Stimulated activated naive CD8-positive, alpha-beta T cell treated with anti-CD3 and anti-CD28 coated beads, Interleukin-15, amount 100 ng/mL, for 72 hours (primary cell): ENCODE data around the gene IDH3G.

Experiments used
- ATAC-seq: fragments of 150-1000 bp; cut with Tn5 transposase; 2 replicates; pipeline ENCODE4 v1.10.0; 2021; ENCODE audit warnings: mild to moderate bottlenecking, moderate library complexity
- DNase-seq, 2 donors: peaks; one replicate each; pipeline ENCODE4 v3.0.0; 2021 to 2022
- H3K27ac Mint-ChIP-seq, 2 donors: one replicate each; pipeline ENCODE4 v1.8.0; 2022; ENCODE audit warnings: mild to moderate bottlenecking in 2 of 2, mixed read lengths in 2 of 2, moderate library complexity in 2 of 2
- H3K27me3 Mint-ChIP-seq: one replicate; pipeline ENCODE4 v1.8.0; 2022; ENCODE audit warnings: mixed read lengths
- H3K4me1 Mint-ChIP-seq: one replicate; pipeline ENCODE4 v1.8.0; 2022; ENCODE audit warnings: mild to moderate bottlenecking, mixed read lengths
- H3K4me3 Mint-ChIP-seq, 2 donors: one replicate each; pipeline ENCODE4 v1.8.0; 2022; ENCODE audit warnings: mild to moderate bottlenecking in 2 of 2, mixed read lengths in 2 of 2, moderate library complexity in 1 of 2
- H3K9me3 Mint-ChIP-seq, 2 donors: one replicate each; pipeline ENCODE4 v1.8.0; 2022; ENCODE audit warnings: mixed read lengths in 2 of 2

IDH3G gene

DNA sequence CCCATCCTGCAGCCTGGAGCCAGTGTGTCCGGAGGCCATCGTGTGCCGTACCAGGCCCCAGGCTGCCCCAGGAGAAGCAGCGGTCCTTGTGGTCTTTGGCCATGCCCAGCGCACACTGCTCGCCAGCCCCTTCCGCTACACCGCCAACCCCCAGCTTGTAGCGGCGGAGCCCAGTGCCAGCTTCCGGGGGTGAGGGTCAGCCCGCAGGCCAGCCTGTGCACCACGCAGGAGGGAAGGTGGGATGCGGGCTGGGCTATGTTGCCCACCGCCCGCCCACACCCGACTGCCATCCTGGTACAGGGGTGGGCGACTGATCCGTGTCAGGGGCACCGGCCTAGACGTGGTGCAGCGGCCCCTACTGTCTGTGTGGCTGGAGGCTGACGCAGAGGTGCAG is 21.0 kb downstream of the IDH3G start:
- no peak overlapping the region for H3K27ac Mint-ChIP-seq
- no peaks in the 10 kb centered on the region for H3K27me3 Mint-ChIP-seq
- ATAC-seq (no peak), DNase-seq (no peak)
- H3K4me1 Mint-ChIP-seq = peaks cover 4% of the 10 kb centered on the region
- no peaks in the 10 kb centered on the region for H3K9me3 Mint-ChIP-seq
- H3K4me3 Mint-ChIP-seq = no peak overlapping the region

DNA sequence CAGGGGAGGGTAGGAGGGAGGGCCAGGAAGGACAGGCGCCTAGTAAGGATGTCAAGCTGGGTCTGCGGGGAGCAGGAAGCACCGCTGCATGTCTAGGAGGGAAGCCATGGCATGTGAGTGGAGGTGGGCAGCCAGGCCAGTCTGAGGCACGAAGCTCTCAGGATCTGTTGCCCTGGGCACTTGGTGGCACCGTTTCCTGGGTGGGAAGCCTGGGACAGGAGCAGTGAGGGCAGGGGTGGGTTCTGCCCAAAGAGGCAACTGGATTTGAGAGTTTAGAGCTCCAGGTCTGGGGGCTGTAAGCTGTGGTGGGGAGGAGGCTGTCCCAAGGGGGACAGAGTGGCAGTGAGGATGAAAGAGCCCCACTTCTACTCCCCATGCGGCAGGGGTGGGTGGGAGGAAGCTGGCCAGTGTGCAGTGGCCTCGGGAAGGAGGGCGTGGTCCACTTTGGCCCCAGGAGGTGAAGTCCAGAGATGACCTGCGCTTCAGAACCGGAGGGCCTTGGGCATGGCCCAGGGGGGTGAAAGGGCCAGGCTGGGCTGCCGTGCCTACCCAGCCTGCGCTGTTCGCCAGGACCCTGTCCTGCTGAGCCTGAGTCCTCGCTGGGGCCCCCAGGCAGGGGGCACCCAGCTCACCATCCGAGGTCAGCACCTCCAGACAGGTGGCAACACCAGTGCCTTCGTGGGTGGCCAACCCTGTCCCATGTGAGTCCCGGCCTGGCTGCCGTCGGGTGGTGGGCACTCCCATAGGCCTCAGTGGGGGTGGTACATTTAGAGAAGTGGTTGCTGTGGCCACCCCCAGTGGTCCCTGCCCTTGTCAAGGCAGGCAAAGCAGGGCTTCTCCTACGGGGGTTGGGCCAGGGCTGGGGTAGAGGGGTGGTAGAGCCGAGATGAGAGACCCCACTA is 21.6 kb downstream of the IDH3G start:
- ATAC-seq (no peak), DNase-seq (no peak)
- H3K9me3 Mint-ChIP-seq = no peaks in the 10 kb centered on the region
- no peak overlapping the region for H3K4me3 Mint-ChIP-seq
- no peak overlapping the region for H3K27ac Mint-ChIP-seq
- H3K27me3 Mint-ChIP-seq = no peaks in the 10 kb centered on the region
- H3K4me1 Mint-ChIP-seq = peaks cover 10% of the 10 kb centered on the region

DNA sequence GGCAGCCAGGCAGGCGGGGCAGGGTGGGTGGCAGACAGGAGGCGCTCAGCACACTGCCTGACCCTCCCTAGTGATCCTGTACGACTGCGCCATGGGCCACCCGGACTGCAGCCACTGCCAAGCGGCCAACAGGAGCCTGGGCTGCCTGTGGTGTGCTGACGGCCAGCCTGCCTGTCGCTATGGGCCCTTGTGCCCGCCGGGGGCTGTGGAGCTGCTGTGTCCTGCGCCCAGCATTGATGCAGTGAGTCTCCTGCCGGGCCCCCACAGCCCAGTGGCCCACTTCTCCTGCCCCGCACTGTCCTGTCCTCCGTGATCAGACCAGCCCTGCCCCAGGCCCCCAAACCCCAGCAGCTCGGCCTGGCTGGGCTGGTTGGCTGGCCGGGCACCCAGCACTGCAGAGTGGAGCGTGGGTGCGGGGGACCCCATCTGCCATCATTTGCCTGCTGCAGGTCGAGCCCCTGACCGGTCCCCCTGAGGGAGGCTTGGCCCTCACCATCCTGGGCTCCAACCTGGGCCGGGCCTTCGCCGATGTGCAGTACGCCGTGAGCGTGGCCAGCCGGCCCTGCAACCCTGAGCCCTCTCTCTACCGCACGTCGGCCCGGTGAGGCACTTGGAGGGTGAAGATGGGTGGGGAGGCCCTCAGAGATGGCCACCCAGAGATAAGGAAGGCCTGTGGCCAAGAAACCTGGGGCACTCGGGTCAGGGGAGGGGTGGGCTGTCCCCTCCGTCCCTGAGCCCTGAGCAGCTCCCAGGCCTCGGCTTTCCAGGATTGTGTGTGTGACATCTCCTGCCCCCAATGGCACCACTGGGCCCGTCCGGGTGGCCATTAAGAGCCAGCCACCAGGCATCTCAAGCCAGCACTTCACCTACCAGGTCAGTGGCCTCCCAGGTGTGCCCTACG is 22.5 kb downstream of the IDH3G start:
- Mint-ChIP-seq H3K4me3 (no peak overlapping the region), H3K4me1 (peaks cover 15% of the 10 kb centered on the region), H3K27ac (no peak overlapping the region), H3K27me3 (no peaks in the 10 kb centered on the region), H3K9me3 (no peaks in the 10 kb centered on the region)
- ATAC-seq (no peak), DNase-seq (no peak)

DNA sequence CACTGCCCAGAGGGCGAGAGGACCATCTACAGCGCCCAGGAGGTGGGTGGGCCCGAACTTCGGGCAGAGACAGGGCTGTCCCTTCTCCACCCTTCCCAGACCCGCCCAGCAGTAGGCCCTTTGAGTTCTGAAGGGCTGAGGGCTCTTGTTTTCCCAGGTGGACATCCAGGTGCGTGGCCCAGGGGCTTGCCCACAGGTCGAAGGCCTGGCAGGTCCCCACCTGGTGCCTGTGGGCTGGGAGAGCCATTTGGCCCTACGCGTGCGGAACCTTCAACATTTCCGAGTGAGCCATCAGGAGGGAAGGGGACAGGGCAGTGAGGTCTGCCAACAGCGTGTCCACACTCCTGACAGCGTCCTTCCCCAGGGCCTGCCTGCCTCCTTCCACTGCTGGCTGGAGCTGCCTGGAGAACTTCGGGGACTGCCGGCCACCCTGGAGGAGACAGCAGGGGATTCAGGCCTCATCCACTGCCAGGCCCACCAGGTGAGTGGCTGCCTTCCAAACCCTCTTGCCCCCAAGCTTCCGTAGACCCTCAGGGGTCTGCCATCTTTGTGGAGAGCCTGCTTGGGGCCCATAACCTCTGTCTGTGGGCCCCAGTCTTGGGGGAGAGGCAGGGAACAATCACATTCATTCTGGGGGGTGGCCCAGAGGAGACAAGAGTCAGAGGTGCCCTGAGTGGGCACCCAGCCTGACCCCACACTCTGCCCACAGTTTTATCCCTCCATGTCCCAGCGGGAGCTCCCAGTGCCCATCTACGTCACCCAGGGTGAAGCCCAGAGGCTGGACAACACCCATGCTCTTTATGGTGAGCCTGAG is 23.4 kb downstream of the IDH3G start:
- no peaks in the 10 kb centered on the region for H3K9me3 Mint-ChIP-seq
- ATAC-seq (no peak), DNase-seq (no peak)
- H3K4me1 Mint-ChIP-seq = peaks cover 23% of the 10 kb centered on the region
- no peaks in the 10 kb centered on the region for H3K27me3 Mint-ChIP-seq
- H3K4me3 Mint-ChIP-seq = no peak overlapping the region
- H3K27ac Mint-ChIP-seq = no peak overlapping the region

DNA sequence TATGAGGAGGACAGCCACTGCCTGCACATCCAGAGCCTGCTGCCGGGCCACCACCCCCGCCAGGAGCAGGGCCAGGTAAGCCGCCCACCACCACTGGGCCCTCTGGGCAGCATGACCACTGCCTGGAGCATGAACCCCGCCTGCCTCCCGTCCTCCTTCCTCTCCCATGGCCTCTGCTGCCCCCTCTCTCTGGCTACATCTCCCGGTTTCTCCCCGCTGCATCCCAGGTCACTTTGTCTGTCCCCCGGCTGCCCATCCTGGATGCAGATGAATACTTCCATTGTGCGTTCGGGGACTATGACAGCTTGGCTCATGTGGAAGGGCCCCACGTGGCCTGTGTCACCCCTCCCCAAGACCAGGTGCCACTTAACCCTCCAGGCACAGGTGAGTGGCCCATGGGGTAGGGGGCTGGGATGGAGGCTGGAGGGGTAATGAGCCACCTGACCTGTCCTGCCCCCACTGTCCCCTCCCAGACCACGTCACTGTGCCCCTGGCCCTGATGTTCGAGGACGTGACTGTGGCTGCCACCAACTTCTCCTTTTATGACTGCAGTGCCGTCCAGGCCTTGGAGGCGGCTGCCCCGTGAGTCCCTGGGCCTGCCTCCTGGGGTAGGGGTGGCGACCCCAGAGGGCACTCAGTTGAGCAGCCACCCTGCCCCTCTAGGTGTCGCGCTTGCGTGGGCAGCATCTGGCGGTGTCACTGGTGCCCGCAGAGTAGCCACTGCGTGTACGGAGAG is 24.1 kb downstream of the IDH3G start:
- Mint-ChIP-seq H3K4me1 (peaks cover 23% of the 10 kb centered on the region), H3K27me3 (no peaks in the 10 kb centered on the region), H3K27ac (no peak overlapping the region), H3K4me3 (no peak overlapping the region), H3K9me3 (no peaks in the 10 kb centered on the region)
- no peak for DNase-seq
- no peak for ATAC-seq

DNA sequence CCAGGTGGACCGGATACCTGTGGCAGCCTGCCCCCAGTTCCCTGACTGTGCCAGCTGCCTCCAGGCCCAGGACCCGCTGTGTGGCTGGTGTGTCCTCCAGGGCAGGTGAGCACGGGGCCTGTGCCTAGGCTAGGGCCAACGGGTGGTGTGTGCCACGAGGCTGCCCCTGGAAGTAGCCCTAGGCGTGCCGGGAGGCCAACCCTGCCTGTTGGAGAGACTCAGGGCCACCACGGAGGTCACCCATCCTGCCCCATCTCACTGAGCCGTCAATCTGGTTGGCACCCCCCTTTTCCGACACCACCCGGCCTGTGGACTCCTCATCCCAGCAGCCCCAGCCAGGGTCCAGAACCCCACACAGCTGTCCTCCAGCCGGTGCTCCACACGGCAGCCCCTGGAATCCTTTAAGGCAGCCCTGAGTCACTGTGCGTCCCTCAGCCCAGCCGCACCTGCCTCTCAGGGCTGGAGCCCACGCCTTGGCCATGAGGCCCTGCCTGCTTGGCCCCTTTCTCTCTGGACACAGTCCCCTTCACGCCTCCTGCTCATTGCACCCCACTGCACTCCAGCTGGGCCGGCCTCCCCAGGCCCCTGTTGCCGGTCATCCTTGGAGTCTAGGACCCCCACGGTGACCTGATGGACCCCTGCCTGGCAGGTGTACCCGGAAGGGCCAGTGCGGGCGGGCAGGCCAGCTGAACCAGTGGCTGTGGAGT is 24.9 kb downstream of the IDH3G start:
- no peaks in the 10 kb centered on the region for H3K9me3 Mint-ChIP-seq
- H3K4me1 Mint-ChIP-seq = peaks cover 23% of the 10 kb centered on the region
- H3K27me3 Mint-ChIP-seq = no peaks in the 10 kb centered on the region
- no peak overlapping the region for H3K4me3 Mint-ChIP-seq
- peak overlapping the region in 1 of 2 donors; percentile 63 for H3K27ac Mint-ChIP-seq
- no peak for ATAC-seq
- no peak for DNase-seq

DNA sequence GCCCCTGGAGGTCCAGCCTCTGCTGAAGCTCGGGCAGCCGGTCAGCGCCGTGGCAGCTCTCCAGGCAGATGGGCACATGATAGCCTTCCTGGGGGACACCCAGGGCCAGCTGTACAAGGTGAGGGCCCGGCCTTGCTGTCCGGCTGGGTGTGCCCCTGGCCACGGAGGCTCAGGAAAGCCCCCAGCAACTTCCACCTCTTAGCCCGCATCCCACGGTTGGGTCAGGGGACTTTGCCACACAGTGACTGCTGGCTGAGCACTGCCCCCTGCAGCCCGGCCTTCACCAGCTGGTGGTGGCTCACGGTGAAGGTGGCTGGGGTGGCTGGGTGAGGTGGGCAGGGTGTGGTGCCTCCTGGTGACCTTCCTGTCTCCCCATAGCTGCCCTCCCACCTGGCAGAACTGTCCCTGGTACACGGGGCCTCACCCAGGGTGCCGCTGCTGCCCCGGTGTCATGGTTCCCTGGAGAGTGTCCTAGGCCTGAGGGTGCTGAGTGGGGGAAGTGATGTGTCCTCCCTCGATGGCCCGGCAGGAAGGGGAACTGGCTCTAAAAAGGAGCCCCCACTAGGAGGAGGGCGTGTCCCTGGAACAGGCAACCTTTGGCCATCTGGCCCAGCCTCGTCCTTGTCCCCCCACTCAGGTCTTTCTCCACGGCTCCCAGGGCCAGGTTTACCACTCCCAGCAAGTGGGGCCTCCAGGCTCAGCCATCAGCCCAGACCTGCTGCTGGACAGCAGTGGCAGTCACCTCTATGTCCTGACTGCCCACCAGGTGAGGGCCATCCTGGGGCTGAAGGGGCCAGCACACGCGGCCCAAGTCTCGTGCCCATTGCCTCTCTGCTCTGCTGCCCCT is 25.6 kb downstream of the IDH3G start:
- Mint-ChIP-seq H3K4me3 (peak overlapping the region; percentile 26 to 78), H3K27ac (peak overlapping the region; percentile 82 to 90), H3K9me3 (no peaks in the 10 kb centered on the region), H3K27me3 (no peaks in the 10 kb centered on the region), H3K4me1 (peaks cover 31% of the 10 kb centered on the region)
- DNase-seq (no peak), ATAC-seq (no peak)

DNA sequence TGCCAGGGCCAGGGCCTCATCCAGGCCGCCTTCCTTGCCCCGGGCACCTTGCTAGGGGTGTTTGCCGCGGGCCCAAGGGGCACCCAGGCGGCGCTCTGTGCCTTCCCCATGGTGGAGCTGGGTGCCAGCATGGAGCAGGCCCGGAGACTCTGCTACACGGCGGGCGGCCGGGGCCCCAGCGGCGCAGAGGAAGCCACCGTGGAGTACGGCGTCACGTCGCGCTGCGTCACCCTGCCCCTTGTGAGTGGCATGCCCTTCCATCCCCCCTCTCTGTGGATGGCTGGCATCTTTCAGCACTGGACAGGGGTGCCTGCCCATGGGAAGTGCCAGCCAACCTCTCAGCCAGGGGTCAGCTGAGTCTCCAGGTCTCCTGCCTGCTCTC is 26.5 kb downstream of the IDH3G start:
- Mint-ChIP-seq H3K27me3 (no peaks in the 10 kb centered on the region), H3K4me3 (peak overlapping the region in 1 of 2 donors; percentile 78)
- ATAC-seq = no peak

DNA sequence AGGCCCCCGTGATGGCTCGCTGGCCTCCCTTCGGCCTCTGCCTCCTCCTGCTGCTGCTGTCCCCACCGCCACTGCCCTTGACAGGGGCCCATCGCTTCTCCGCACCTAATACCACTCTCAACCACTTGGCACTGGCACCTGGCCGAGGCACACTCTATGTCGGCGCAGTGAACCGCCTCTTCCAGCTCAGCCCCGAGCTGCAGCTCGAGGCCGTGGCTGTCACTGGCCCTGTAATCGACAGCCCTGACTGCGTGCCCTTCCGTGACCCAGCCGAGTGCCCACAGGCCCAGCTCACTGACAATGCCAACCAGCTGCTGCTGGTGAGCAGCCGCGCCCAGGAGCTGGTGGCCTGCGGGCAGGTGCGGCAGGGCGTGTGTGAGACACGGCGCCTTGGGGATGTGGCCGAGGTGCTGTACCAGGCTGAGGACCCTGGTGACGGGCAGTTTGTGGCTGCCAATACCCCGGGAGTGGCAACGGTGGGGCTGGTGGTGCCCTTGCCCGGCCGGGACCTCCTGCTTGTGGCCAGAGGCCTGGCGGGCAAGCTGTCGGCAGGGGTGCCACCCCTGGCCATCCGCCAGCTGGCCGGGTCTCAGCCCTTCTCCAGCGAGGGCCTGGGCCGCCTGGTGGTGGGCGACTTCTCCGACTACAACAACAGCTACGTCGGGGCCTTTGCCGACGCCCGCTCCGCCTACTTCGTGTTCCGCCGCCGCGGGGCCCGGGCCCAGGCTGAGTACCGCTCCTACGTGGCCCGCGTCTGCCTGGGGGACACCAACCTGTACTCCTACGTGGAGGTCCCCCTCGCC is 27.1 kb downstream of the IDH3G start:
- Mint-ChIP-seq H3K4me1 (peaks cover 31% of the 10 kb centered on the region), H3K4me3 (peak overlapping the region in 1 of 2 donors; percentile 83), H3K27me3 (no peaks in the 10 kb centered on the region), H3K9me3 (no peaks in the 10 kb centered on the region), H3K27ac (peak overlapping the region in 1 of 2 donors; percentile 93)
- ATAC-seq (no peak), DNase-seq (no peak)

More for the DNA sequence above, 26.5 kb downstream of the IDH3G start:
- Mint-ChIP-seq H3K9me3 (no peaks in the 10 kb centered on the region), H3K4me1 (peaks cover 31% of the 10 kb centered on the region), H3K27ac (peak overlapping the region in 1 of 2 donors; percentile 90)
- DNase-seq = no peak

DNA sequence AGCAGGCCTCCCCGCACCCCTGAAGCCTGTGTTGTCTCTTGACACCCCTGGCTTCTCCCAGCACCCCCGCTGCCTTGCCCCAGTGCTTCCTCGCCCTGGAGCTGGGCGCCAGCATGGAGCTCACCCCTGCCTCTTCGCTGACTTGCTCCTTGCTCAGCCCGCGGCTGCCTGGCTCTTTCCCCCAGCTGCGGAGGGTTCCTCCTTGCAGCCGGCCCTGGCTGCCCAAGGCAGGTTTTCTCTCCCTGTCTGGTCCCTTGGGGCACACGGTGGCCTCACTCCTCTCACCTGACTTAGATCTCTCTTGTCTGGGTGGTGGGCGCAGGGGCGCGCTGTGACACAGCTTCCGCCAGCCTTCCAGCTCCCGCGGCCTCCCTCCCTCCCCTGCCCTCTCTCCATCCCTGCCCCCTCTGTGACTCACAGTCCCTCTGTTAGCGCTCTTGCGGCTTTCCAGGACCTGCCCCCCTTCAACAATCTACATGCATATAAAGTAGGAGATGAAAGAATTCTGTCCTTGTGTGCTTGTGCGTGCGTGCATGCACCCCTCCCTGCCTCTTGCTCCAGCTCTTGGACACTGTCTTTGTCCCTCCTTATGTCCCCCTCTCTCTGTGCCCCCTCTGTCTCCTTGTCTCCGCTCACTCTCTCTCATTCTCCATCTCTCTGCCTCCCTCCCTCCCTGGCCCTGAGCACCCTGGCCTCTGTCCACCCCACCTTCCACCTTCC is 27.9 kb downstream of the IDH3G start:
- Mint-ChIP-seq H3K4me1 (peaks cover 31% of the 10 kb centered on the region), H3K27me3 (no peaks in the 10 kb centered on the region), H3K9me3 (no peaks in the 10 kb centered on the region), H3K27ac (peak overlapping the region; percentile 55 to 93), H3K4me3 (peak overlapping the region; percentile 70 to 83)
- ATAC-seq (peak; percentile 75), DNase-seq (peak; percentile 30 to 44)

DNA sequence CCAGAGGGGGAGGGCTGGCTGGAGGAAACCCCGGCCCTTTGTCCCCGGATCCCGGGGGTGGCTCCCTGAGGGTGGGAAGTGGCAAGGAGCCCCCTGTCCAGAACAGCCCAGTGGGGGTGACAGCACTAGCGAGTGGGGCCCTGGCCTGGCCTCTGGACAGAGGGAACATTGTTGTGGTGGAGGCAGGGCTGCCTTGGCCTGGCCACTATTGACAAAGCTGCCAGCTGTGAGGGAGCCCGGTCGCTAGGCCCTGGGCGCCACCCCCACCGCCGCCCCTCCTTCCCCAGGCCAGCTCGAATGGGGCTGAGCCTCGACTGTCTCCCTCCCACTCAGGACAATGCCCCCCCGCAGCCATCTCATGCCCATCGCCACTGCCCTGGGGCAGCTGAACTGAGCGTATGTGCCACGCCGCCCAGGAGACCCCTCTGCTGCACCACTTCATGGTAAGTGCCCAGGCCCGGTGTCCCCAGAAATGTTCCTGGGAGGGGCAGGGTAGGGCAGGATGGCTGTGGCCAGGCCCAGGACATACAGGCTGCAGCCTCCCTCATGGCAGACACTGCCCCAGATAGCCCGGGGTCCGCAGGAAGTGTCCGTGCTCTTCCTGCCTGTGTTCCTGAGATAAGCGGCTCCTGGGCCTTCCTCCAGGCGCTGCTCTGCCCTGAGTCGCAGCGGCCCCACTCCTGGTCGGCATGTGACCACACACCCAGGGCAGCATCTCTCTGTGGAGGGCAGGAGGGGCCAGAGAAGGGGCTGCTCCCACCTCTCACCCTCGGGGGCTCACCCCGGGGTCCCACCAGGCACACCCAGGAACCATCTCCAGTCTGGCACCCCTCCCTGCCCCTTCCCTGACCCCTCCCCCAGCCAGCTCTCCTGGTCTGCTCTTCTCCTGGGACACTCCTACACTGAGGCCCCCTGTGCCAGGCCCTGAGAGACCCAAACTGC is 28.8 kb downstream of the IDH3G start:
- peak overlapping the region in 1 of 2 donors; percentile 83 for H3K4me3 Mint-ChIP-seq
- peak; percentile 23 for ATAC-seq
- no peak for DNase-seq
- no peaks in the 10 kb centered on the region for H3K9me3 Mint-ChIP-seq
- peak overlapping the region in 1 of 2 donors; percentile 85 for H3K27ac Mint-ChIP-seq
- no peaks in the 10 kb centered on the region for H3K27me3 Mint-ChIP-seq
- peaks cover 31% of the 10 kb centered on the region for H3K4me1 Mint-ChIP-seq

DNA sequence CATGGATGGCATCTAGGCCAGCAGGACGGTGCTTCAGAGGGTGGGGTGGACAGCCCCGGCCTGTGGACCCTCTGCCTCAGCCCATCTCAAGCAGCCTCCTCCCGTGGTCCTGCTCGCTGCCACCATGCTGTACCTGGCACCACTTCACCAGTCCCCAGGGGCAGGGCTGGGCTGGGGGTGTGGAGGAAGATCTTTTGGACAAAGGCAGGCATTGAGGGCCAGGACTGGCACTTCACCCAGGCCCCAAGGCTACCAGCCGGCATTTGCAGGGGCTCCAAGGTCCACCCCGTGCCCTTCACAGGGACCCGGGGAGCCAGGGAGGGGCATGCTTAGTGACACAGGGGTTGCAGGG is 29.4 kb downstream of the IDH3G start:
- DNase-seq = no peak
- no peak for ATAC-seq
- Mint-ChIP-seq H3K27me3 (no peaks in the 10 kb centered on the region), H3K4me1 (peaks cover 31% of the 10 kb centered on the region), H3K4me3 (no peak overlapping the region), H3K9me3 (no peaks in the 10 kb centered on the region), H3K27ac (no peak overlapping the region)
